Activated naive CD8-positive, alpha-beta T cell treated with anti-CD3 and anti-CD28 coated beads for 36 hours (primary cell): ENCODE measurements around the gene A3GALT2. TPM values are rescaled to one million over a fixed set of nuclear protein-coding genes. Genes with fewer than 3 reads are reported as not detected.
A peak's percentile ranks its signal among the peaks of the same experiment; 100 is the strongest.
"Not testable (repeated sequence)": the region's sequence is repeated elsewhere in the genome, so short reads cannot be mapped to it uniquely, and the experiment has no call there.

ENCODE experiments used
- DNase-seq: peaks from one replicate; pipeline ENCODE4 v3.0.0; 2021
- H3K27ac Mint-ChIP-seq: one replicate; pipeline ENCODE4 v1.8.0; 2022; ENCODE audit warnings: mild to moderate bottlenecking, moderate library complexity, mixed read lengths
- H3K27me3 Mint-ChIP-seq: one replicate; pipeline ENCODE4 v1.8.0; 2022; ENCODE audit warnings: mild to moderate bottlenecking, mixed read lengths
- H3K36me3 Mint-ChIP-seq: one replicate; pipeline ENCODE4 v1.8.0; 2021; ENCODE audit warnings: mild to moderate bottlenecking, mixed read lengths
- H3K4me1 Mint-ChIP-seq: one replicate; pipeline ENCODE4 v1.8.0; 2021; ENCODE audit warnings: mixed read lengths
- H3K4me3 Mint-ChIP-seq: one replicate; pipeline ENCODE4 v1.8.0; 2022; ENCODE audit warnings: mild to moderate bottlenecking, moderate library complexity, mixed read lengths
- H3K9me3 Mint-ChIP-seq: one replicate; pipeline ENCODE4 v1.8.0; 2022; ENCODE audit warnings: mixed read lengths
- total RNA-seq, 2 experiments: library from RNA; stranded (reverse); gene quantifications; one replicate each; pipeline ENCODE4 v1.2.3, GENCODE V29; 2021

Gene A3GALT2
- total RNA-seq, 2 experiments from 2014 or later = not detected

DNA sequence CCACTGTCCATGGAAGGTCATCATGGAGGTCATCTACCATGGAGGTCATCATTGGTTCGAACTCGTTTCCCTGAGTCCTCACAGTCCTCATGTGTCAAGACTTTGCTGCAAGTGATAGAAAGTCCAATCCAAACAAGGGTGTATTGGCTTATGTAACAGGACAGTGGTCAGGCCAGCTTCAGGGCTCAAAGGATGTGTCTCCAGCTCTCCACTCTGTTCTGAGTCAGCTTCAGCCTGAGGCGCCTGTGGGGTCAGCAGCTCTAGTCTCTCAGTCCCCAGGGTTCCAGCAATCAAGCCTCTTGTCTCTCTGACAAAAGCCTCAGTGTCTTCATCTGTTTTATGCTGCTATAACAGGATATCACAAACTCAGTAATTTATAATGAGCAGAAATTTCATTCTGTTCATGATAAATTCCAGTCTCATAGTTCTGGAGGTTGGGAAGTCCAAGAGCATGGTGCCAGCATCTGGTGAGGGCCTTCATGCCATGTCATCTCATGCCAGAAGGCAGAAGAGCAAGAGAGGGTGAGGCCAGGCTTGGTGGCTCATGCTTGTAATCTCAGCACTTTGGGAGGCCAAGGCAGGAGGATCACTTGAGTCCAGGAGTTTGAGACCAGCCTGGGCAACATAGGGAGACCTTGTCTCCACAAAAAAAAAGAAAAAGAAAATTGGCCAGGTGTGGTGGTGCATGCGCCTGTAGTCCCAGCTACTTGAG, 19.5 kb downstream of the A3GALT2 start:
- no peak overlapping the region for H3K4me3 Mint-ChIP-seq
- H3K27me3 Mint-ChIP-seq = peaks cover 10% of the 10 kb centered on the region
- peaks cover 9% of the 10 kb centered on the region for H3K36me3 Mint-ChIP-seq
- no peak overlapping the region for H3K27ac Mint-ChIP-seq
- H3K4me1 Mint-ChIP-seq = peaks cover 12% of the 10 kb centered on the region
- no peak for DNase-seq
- peaks cover 3% of the 10 kb centered on the region for H3K9me3 Mint-ChIP-seq

DNA sequence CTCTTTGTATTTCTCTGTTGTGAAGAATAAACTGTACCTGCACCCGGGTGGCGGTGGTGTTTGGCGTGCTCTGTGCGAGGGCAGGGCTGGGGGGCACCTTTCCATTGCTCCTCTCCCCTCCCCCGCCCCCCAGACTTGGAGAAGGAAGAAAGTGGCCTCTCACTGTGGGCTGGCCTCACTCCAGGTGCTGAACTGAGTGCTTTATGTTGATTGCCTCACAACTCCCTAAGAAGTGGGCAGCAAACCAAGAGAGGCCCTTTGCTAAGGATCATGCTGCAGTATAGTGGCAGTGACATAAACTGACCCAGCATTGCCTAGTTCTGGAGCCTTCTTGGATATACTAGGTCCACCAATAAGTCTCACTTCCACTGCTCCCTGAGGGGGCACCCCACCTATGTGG, 20.2 kb downstream of the A3GALT2 start:
- Mint-ChIP-seq H3K4me3 (no peak overlapping the region), H3K36me3 (peaks cover 9% of the 10 kb centered on the region), H3K27me3 (peaks cover 3% of the 10 kb centered on the region), H3K27ac (no peak overlapping the region), H3K9me3 (peaks cover 3% of the 10 kb centered on the region), H3K4me1 (peaks cover 12% of the 10 kb centered on the region)
- no peak for DNase-seq

DNA sequence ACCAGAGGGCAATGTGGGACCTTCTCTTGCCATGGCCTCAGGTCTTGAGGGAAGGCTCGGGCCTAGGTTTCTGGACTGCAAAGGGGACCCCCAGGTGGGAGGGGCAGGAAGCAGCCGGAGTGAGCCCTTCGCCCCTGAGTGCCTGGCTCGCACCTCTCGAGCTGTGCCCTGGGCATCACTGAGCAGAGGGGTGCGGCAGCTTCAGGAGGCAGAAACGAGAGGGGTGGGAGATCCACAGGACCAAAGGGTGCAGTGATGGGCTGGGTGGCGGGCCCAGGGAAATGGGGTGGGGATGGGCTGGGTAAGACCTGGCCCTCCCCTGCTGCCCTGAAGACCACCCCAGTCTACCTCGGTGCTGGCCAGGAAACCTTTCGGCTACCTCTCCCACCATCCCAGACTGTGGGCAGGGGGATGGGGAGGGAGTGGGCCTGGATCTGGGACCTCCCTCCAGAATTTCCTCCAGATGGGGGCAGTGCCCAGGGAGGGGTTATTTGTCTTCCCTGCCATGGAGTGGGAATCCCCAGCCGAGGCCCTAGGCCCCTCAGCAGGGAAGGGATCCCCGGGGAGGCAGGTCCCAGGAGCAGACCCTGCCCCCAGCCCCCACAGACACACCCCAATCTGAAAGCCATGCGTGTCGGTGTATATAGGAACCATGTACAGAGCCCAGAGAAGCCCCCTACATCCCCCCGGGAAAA, 21.3 kb downstream of the A3GALT2 start:
- Mint-ChIP-seq H3K4me3 (no peak overlapping the region), H3K27me3 (no peaks in the 10 kb centered on the region), H3K36me3 (peaks cover 9% of the 10 kb centered on the region), H3K4me1 (peaks cover 19% of the 10 kb centered on the region), H3K9me3 (peaks cover 3% of the 10 kb centered on the region), H3K27ac (no peak overlapping the region)
- DNase-seq = no peak

DNA sequence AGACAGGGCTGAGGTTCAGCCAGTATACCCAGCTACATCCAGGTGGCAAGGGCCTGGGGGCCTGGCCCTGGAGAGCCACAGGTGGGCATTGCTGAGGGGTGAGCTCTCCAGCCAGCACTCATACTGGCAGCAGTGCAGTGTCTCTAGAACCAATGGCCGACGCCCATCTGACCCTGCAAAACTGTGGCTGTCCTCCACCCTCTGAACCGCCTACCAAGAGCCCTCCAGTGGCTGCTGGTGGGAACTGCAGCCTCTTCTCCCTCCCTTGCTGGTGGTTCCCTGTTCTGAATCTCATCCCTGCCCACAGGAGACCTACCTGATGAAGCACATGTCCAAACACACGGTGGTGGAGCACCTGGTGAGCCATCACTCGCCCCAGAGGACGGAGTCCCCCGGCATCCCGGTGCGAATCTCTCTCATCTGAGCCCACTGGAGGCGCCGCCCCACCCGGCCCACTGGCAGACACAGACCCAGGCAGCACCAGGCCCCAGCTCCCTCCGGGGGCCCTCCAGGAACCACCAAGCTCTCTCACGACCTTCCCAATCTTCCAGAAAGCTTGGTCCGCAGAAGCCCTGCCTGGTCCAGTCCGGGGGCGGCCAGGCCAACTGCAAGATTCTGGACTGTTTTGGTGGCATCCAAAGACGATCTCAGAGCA, 22.1 kb downstream of the A3GALT2 start:
- peaks cover 9% of the 10 kb centered on the region for H3K36me3 Mint-ChIP-seq
- no peaks in the 10 kb centered on the region for H3K27me3 Mint-ChIP-seq
- DNase-seq = peak; percentile 56
- no peak overlapping the region for H3K4me3 Mint-ChIP-seq
- H3K4me1 Mint-ChIP-seq = peaks cover 19% of the 10 kb centered on the region
- no peak overlapping the region for H3K27ac Mint-ChIP-seq
- peaks cover 3% of the 10 kb centered on the region for H3K9me3 Mint-ChIP-seq

DNA sequence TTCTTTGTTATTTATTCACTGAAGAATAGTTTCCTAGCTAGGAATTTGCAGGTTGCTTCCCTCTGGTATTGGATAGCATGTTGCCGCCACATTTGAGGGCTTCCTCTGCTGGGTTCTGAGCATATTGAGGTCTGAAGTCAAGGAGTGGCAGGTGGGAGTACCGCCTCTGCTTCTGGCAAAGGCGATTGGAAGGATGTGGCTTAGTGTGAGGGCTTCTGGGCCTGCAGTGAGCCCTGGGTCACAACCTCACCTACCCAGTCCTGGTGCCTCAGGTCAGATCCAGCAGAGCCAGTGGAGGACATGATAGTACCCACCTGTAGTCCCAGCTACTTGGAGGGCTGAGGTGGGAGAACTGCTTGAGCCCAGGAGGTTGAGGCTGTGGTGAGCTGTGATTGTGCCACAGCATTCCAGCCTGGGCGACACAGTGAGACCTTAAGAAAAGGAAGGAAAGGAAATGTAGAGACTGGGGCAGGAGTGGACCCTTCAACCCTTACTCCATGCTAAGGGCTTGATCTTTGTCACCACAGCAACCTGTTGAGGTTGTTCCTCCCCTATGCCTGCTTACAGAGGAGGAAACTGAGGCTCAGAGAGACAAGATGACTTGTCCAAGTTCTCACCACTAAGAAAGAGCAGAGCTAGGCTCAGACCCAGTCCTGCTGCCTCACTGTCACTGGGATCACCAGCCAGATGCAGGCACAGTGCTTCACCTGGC, 22.8 kb downstream of the A3GALT2 start:
- Mint-ChIP-seq H3K27me3 (no peaks in the 10 kb centered on the region), H3K9me3 (peaks cover 3% of the 10 kb centered on the region), H3K36me3 (peaks cover 9% of the 10 kb centered on the region), H3K27ac (no peak overlapping the region), H3K4me3 (no peak overlapping the region), H3K4me1 (peaks cover 19% of the 10 kb centered on the region)
- DNase-seq = no peak

DNA sequence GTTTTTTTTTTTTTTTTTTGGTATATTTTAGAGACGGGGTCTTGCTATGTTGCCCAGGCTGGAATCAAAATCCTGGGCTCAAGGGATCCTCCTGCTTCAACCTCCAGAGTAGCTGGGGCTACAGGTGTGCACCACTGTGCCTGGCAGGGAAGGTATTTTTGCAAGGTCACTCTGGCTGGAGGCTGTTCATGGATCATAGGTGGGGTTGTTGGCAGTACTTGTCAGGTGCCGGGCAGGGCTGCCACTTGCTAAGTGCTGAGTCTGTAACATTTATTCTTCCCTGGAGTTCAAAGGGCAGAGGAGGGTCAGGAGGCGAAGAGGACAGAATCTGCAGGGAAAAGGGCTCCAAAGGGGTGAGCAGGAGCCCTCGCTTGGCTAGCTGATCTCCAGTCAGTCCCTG, 24.1 kb downstream of the A3GALT2 start:
- Mint-ChIP-seq H3K27ac (no peak overlapping the region), H3K4me3 (no peak overlapping the region), H3K9me3 (no peaks in the 10 kb centered on the region), H3K36me3 (peaks cover 5% of the 10 kb centered on the region), H3K4me1 (peaks cover 9% of the 10 kb centered on the region), H3K27me3 (no peaks in the 10 kb centered on the region)
- no peak for DNase-seq

DNA sequence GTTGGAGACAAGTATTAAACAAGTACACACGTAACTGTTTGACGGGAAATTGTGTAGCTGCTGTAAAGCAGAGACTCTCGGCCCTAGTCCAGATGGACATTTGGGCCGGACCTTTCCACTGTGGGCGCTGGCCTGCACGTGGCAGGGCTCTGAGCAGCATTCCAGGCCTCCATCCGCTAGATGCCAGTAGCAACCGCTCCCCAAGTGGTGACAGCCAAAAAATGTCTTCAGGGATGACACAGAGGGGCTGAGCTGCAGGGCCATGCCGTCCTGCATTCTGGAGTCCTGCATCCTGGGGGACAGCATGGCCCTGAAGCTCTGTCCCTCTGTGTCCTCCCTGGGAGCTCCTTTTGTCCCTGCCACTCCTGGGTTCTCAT, 24.8 kb downstream of the A3GALT2 start:
- H3K27ac Mint-ChIP-seq = no peak overlapping the region
- no peaks in the 10 kb centered on the region for H3K36me3 Mint-ChIP-seq
- peaks cover 9% of the 10 kb centered on the region for H3K4me1 Mint-ChIP-seq
- no peak overlapping the region for H3K4me3 Mint-ChIP-seq
- no peak for DNase-seq
- H3K27me3 Mint-ChIP-seq = no peaks in the 10 kb centered on the region
- H3K9me3 Mint-ChIP-seq = no peaks in the 10 kb centered on the region

DNA sequence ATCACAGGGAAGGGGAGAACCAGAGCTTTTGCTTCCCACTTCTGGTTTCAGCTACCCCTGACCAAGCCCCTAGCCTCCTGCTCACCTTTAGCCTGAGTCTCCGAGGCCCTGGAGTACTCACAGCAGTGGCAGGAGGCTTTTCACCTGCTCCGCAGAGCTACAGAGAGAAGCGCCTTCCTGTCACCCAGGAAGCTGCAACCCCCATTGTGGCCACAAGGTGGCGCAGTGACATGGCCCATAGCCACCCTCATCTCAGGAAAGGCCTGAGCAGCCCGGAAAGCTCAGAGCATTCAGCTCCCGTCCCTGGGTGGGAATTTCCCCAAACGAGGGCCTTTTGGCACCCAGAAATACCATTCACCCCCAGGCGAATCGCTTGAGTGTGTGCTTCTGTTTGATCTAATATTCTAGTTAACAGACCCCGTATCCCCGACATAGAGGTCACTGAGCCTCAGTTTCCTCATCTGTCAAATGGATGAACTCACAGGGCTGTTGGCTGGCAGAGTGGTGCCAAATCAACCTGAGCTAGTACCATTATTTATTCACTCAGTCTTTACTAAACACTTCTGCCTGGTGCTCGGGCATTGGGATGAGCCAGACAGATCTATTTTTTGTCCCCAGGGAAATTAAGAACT, 25.3 kb downstream of the A3GALT2 start:
- Mint-ChIP-seq H3K27ac (no peak overlapping the region), H3K9me3 (no peaks in the 10 kb centered on the region), H3K36me3 (no peaks in the 10 kb centered on the region), H3K4me1 (peaks cover 9% of the 10 kb centered on the region), H3K4me3 (no peak overlapping the region), H3K27me3 (no peaks in the 10 kb centered on the region)
- peak; percentile 84 for DNase-seq

DNA sequence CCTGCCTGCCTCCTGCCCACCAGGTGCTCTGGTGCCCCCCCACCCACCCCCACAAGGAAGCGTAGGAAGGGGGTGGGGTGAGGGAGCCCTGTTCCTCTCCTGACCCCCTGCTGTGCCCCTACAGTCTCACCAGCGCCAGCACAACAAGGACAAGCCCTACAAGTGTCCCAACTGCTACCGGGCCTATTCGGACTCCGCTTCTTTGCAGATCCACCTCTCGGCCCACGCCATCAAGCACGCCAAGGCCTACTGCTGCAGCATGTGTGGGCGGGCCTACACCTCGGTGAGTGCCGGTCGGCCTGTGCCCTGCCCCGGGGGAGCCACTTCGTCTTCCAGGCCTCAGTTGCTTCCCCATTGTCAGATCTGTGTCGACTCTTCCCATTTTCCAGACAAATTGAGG, 25.9 kb downstream of the A3GALT2 start:
- Mint-ChIP-seq H3K4me1 (peaks cover 9% of the 10 kb centered on the region), H3K9me3 (no peaks in the 10 kb centered on the region), H3K27ac (no peak overlapping the region), H3K36me3 (no peaks in the 10 kb centered on the region), H3K27me3 (no peaks in the 10 kb centered on the region), H3K4me3 (no peak overlapping the region)
- DNase-seq = no peak

DNA sequence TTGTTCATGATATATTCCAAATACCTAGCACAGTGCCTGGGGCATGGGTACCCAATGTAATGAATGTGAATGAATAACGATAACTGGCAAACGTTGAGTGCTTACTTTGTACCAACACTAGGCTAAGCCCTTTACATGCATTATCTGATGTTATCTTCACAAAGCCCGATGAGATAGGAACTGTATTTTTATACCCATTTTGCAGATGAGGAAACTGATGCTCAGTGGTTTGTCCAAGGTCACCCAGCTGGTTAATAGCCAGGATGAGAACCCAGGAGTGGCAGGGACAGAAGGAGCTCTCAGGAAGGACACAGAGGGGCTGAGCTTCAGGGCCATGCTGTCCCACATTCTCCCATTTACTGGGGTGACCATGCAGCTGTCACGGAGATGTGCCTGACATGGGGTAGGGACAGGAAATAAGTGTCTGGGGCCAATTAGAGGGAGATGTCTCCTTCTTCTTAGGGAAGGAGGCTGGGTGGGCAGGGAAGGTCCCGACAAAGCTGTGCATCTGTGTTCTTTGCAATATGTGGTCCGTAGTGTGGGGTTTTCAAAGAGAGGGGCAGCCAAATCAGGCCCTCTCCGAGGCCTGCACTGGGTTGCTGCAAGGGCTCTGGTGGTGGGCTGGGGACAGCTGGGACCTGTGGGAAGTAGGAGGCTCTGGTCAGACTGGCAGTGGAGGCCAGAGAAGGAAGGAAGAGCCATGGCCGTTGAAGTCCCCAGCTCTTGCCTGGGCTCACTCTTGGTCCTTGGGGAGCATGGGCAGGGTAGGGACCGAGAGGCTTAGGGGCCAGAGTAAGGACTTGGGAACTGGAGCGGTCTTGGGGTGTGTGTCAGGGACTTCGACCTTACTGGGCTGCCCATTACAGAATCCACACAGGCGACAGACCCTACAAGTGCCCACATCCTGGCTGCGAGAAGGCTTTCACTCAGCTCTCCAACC, 26.6 kb downstream of the A3GALT2 start:
- H3K27ac Mint-ChIP-seq = no peak overlapping the region
- DNase-seq = no peak

DNA sequence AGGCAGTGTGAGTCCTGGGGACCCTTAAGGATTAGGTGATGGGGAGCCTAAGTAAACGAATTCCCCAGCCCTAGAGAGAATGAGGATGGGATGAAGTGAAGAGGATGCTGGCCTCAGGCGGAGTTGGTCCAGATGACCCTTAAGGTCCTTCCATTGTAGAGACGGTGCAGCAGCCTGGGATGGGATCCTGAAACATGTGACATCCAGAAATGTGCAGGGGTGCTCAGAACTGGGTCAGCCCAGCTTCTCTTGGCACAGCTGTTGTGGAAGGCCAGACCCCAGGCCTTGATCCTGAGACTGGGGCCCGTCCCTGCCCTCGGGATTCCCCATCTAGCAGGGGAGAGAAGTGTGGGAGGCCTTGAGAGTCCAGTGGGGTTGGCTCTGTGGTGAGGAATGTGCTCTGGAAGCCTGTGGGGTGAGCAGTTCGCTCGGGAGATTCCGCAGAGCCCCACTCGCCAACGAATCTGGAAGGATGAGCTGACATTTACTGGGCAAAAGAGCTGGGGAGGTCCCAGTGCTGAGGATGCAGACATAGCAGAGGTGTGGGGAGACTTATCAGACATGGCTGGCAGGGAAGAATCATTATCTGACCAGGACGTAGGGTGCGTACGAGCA, 28.1 kb downstream of the A3GALT2 start:
- Mint-ChIP-seq H3K9me3 (no peaks in the 10 kb centered on the region), H3K36me3 (peaks cover 12% of the 10 kb centered on the region), H3K4me1 (peaks cover 9% of the 10 kb centered on the region), H3K27me3 (no peaks in the 10 kb centered on the region), H3K4me3 (no peak overlapping the region), H3K27ac (no peak overlapping the region)
- no peak for DNase-seq

More for the DNA sequence above, 26.6 kb downstream of the A3GALT2 start:
- peaks cover 5% of the 10 kb centered on the region for H3K36me3 Mint-ChIP-seq
- H3K27me3 Mint-ChIP-seq = no peaks in the 10 kb centered on the region
- H3K9me3 Mint-ChIP-seq = no peaks in the 10 kb centered on the region
- no peak overlapping the region for H3K4me3 Mint-ChIP-seq
- H3K4me1 Mint-ChIP-seq = peaks cover 9% of the 10 kb centered on the region

DNA sequence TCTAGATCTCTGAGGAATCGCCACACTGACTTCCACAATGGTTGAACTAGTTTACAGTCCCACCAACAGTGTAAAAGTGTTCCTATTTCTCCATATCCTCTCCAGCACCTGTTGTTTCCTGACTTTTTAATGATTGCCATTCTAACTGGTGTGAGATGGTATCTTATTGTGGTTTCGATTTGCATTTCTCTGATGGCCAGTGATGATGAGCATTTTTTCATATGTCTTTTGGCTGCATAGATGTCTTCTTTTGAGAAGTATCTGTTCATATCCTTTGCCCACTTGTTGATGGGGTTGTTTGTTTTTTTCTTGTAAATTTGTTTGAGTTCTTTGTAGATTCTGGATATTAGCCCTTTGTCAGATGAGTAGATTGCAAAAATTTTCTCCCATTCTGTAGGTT, 30.3 kb downstream of the A3GALT2 start:
- H3K4me1 Mint-ChIP-seq, DNase-seq, H3K9me3 Mint-ChIP-seq, H3K4me3 Mint-ChIP-seq, H3K27ac Mint-ChIP-seq, H3K27me3 Mint-ChIP-seq: not testable (repeated sequence)
- H3K36me3 Mint-ChIP-seq = peaks cover 12% of the 10 kb centered on the region

DNA sequence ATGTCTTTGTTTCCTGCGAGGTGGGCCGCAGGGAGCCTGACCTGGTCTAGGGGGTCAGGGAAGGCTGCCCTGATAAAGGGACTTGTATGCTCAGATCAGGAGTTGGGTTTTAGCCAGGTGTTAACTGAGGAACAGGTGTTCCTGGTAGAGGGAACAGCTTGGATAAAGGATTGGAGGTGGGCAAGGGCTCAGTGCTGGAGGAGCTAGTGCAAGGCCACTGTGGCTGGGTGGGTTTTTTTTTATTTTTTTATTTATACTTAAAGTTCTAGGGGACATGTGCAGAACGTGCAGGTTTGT, 31.1 kb downstream of the A3GALT2 start:
- Mint-ChIP-seq H3K4me3 (no peak overlapping the region), H3K27me3 (no peaks in the 10 kb centered on the region), H3K4me1 (no peaks in the 10 kb centered on the region), H3K36me3 (peaks cover 12% of the 10 kb centered on the region), H3K27ac (no peak overlapping the region), H3K9me3 (no peaks in the 10 kb centered on the region)
- no peak for DNase-seq
